ENCODE measurements around the gene UGT1A7.

The UGT1A7 gene

GRCh38 chr2:233801357-233802131, 119.8 kb downstream of the UGT1A7 start:
- no peak for DNase-seq

- DNase-seq: no peak
Measured at GRCh38 chr2:233802132-233802815, 120.6 kb downstream of the UGT1A7 start.

GRCh38 chr2:233803292-233803911, 121.7 kb downstream of the UGT1A7 start:
- no peak for DNase-seq

- DNase-seq: no peak
Measured at GRCh38 chr2:233803994-233804393, 122.3 kb downstream of the UGT1A7 start.

- DNase-seq: no peak
Measured at GRCh38 chr2:233807215-233807865, 125.6 kb downstream of the UGT1A7 start.

- DNase-seq: no peak
Measured at GRCh38 chr2:233807966-233808935, 126.5 kb downstream of the UGT1A7 start.

GRCh38 chr2:233810385-233810784, 128.7 kb downstream of the UGT1A7 start:
- no peak for DNase-seq

- no peak for DNase-seq
Measured at GRCh38 chr2:233811087-233811486, 129.4 kb downstream of the UGT1A7 start.

- no peak for DNase-seq
Measured at GRCh38 chr2:233811732-233812131, 130.0 kb downstream of the UGT1A7 start.

GRCh38 chr2:233813236-233814055, 131.7 kb downstream of the UGT1A7 start:
- DNase-seq: no peak

GRCh38 chr2:233814056-233814835, 132.5 kb downstream of the UGT1A7 start:
- no peak for DNase-seq

- DNase-seq: no peak
Measured at GRCh38 chr2:233815861-233816260, 134.2 kb downstream of the UGT1A7 start.

- no peak for DNase-seq
Measured at GRCh38 chr2:233816334-233816733, 134.6 kb downstream of the UGT1A7 start.

GRCh38 chr2:233816771-233817170, 135.1 kb downstream of the UGT1A7 start:
- no peak for DNase-seq

GRCh38 chr2:233817361-233817911, 135.7 kb downstream of the UGT1A7 start:
- DNase-seq: no peak

GRCh38 chr2:233817995-233818638, 136.4 kb downstream of the UGT1A7 start:
- DNase-seq: no peak

- DNase-seq: no peak
Measured at GRCh38 chr2:233818639-233819621, 137.2 kb downstream of the UGT1A7 start.
